Kidney (tissue), 14 donors: ENCODE data around the gene TEK. TPM values are rescaled to one million over a fixed set of nuclear protein-coding genes. Genes with fewer than 3 reads are reported as not detected.

Source experiments
- DNase-seq, 5 donors: peaks; one replicate each; pipeline ENCODE4 v3.0.0-alpha.2; 2013 to 2020
- FAIRE-seq: peaks from 2 replicates; lab custom pipeline; 2012; peaks lifted over from hg19 to GRCh38; lab: Jason Lieb, UNC
- H3K27ac ChIP-seq, 2 donors: one replicate each; pipeline ENCODE4 v1.7.0; 2013; ENCODE audit warnings: low read depth in 2 of 2, low read length in 2 of 2, inconsistent platforms in 1 of 2
- H3K27me3 ChIP-seq: one replicate; pipeline ENCODE4 v1.7.1; 2013; ENCODE audit warnings: low read length, inconsistent platforms; ENCODE audit not compliant: control insufficient read depth, insufficient read depth
- H3K36me3 ChIP-seq, 3 donors: one replicate each; pipeline versions ENCODE4 v1.7.0 to v1.7.1; 2013; ENCODE audit warnings: low read length in 3 of 3, control low read depth in 1 of 3, inconsistent platforms in 1 of 3; ENCODE audit not compliant: insufficient read depth in 3 of 3, control insufficient read depth in 2 of 3
- H3K4me1 ChIP-seq, 3 donors: one replicate each; pipeline versions ENCODE4 v1.7.0 to v1.7.1; 2013; ENCODE audit warnings: low read length in 3 of 3, inconsistent platforms in 1 of 3, low read depth in 1 of 3; ENCODE audit not compliant: control insufficient read depth in 2 of 3, insufficient read depth in 2 of 3
- H3K4me3 ChIP-seq, 3 donors: one replicate each; pipeline versions ENCODE4 v1.7.0 to v1.8.1; 2013; ENCODE audit warnings: low read length in 3 of 3, control low read depth in 1 of 3, inconsistent platforms in 1 of 3
- H3K9ac ChIP-seq, 3 donors: one replicate each; pipeline versions ENCODE4 v1.7.0 to v1.7.1; 2013; ENCODE audit warnings: low read length in 3 of 3, control low read depth in 1 of 3, inconsistent platforms in 1 of 3
- H3K9me3 ChIP-seq, 3 donors: one replicate each; pipeline versions ENCODE4 v1.7.0 to v1.7.1; 2013; ENCODE audit warnings: low read length in 3 of 3, control low read depth in 1 of 3, inconsistent platforms in 1 of 3; ENCODE audit not compliant: control insufficient read depth in 2 of 3, insufficient read depth in 1 of 3
- CTCF ChIP-seq: IDR thresholded peaks from 3 replicates; pipeline ENCODE4 v1.5.1; 2012; ENCODE audit warnings: mild to moderate bottlenecking, moderate library complexity, borderline replicate concordance; ENCODE audit not compliant: insufficient read depth; ENCODE audit errors: extremely low read depth
- intact Hi-C: fragments of 100-400 bp; cut with DNase I; formaldehyde crosslinking; loops from one replicate; pipeline ENCODE4 v1.11.1; 2022
- polyA plus RNA-seq: library from polyadenylated mRNA; stranded (reverse); fragments of 350-450 nt; fragmentation: Illumina TruSeq; extraction: RNeasy Lipid Tissue Mini Kit (QIAGEN cat#74804); gene quantifications from one replicate; pipeline ENCODE4 v1.2.3, GENCODE V29; 2014; ENCODE audit warnings: low read depth, low replicate concordance; ENCODE audit not compliant: insufficient read depth
- total RNA-seq: library from RNA; stranded (reverse); fragmentation: NEBNext Ultra II Directional; extraction: Animal tissue kit (Norgen Biotek cat#: 25700); gene quantifications from one replicate; pipeline ENCODE4 v1.2.1, GENCODE V29; 2021
- donor health status: control.
- donor health status: control.
- donor health status: control.
- donor health status: control.
- donor health status: control.
- donor health status: DM: yes; HTN: yes; CAD: no.
- donor health status: Normal renal cell carcinoma (clear cell type).

The TEK gene
- total and polyA plus RNA-seq, 2 donors from 2014 or later, result 16.1 to 32.6 TPM

DNA sequence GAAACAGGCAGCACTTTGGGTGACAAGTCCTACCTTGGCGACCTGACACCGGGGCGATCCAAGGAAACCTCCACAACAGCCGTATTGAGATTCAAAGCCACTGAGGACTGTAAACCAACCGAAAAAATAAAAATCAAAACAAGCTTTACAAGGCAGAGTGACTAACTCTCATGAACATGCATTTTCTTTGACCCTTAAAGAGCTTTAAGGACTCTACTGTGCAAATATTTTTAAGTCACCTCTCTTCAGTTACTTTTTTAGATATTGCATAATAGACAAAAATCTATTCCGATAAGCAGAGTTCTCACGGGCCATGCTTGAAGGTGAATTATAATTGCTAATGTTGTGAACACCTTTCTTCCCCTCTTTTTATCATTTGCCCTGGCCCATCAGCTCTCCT is 149.6 kb downstream of the TEK start:
- H3K4me1 ChIP-seq, result no peaks in the 10 kb centered on the region
- FAIRE-seq, result no peak
- intact Hi-C loops, result no loop called here

GRCh38 chr9:27260789-27261516 is 151.9 kb downstream of the TEK start:
- no peak for TF ChIP-seq CTCF
- intact Hi-C loops, result no loop called here
- Histone ChIP-seq H3K4me3 (no peak overlapping the region), H3K36me3 (no peaks in the 10 kb centered on the region), H3K4me1 (no peaks in the 10 kb centered on the region), H3K27ac (no peak overlapping the region), H3K9ac (no peak overlapping the region), H3K27me3 (no peaks in the 10 kb centered on the region), H3K9me3 (no peaks in the 10 kb centered on the region)
- DNase-seq (no peak), FAIRE-seq (no peak)

More for the DNA sequence above, 149.6 kb downstream of the TEK start:
- Histone ChIP-seq H3K27me3 (no peaks in the 10 kb centered on the region), H3K9ac (no peak overlapping the region), H3K9me3 (no peaks in the 10 kb centered on the region), H3K4me3 (no peak overlapping the region), H3K27ac (no peak overlapping the region), H3K36me3 (no peaks in the 10 kb centered on the region)
- DNase-seq, result no peak
- TF ChIP-seq CTCF, result no peak

DNA sequence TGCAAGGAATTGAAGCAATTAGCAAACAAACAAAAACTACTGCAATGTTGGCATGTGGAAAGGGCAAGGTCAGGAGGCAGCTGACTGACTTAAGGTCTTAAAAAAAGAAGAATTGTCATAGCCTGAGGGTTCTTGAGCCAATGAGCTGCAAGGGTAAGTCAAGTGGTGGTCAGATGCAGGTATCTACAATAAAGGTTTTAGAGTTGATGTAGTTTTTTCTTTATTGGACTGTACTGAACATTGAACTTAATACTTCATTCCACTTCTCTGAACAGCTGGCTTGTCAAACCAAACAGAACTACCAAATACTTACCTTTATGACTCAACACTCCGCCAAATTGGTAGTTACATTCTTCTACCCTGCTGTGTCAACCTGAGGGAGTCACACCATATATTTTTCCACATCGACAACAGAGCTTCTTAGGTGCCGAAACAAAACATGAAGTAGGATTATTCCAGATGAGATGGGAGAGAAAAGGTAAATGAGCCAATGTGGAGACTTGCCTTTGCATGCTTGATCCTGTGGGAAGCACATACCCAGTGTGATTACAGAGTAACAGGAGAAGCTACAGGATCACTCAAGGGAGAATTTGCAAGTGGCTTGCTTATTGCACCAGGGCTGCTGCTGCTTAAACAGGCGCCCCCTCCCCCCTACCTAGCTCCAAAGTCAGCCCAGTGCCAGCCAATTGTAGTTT is 152.6 kb downstream of the TEK start:
- H3K9ac ChIP-seq, result no peak overlapping the region
- no peak overlapping the region for H3K27ac ChIP-seq
- no peaks in the 10 kb centered on the region for H3K36me3 ChIP-seq
- FAIRE-seq, result no peak
- no peak for TF ChIP-seq CTCF
- H3K9me3 ChIP-seq, result no peaks in the 10 kb centered on the region
- intact Hi-C loops, result no loop called here
- no peak for DNase-seq
- no peaks in the 10 kb centered on the region for H3K4me1 ChIP-seq
- H3K4me3 ChIP-seq, result no peak overlapping the region
- H3K27me3 ChIP-seq, result no peaks in the 10 kb centered on the region
